ENCODE measurements around the gene CEP104. TPM values are rescaled to one million over a fixed set of nuclear protein-coding genes. Genes with fewer than 3 reads are reported as not detected.

The CEP104 gene
- total RNA-seq, 1 experiment from 2014 or later = 34.5 TPM

GRCh38 chr1:3831689-3832088 lies 25.3 kb downstream of the CEP104 start:
- Histone ChIP-seq H3K18ac (ENCODE audit: insufficient read length, low read depth, low read length) (no peak overlapping the region), H2AK5ac (ENCODE audit: insufficient read length, low read length) (no peak overlapping the region), H3K23me2 (ENCODE audit: insufficient read length, low read depth, low read length, poor library complexity, severe bottlenecking) (no peaks in the 10 kb centered on the region), H4K91ac (ENCODE audit: insufficient read length, low read depth, low read length) (no peak overlapping the region), H2BK5ac (ENCODE audit: insufficient read length, low read length) (no peak overlapping the region), H3K4me1 (ENCODE audit: insufficient read depth, low read length) (no peaks in the 10 kb centered on the region), H3K23ac (ENCODE audit: insufficient read length, low read depth, low read length) (no peak overlapping the region), H2BK12ac (ENCODE audit: insufficient read length, low read depth, low read length) (no peak overlapping the region), H2BK20ac (ENCODE audit: low read depth, low read length, poor library complexity, severe bottlenecking) (no peak overlapping the region), H4K20me1 (ENCODE audit: control insufficient read depth, insufficient read depth, insufficient read length) (no peaks in the 10 kb centered on the region), H3K9ac (ENCODE audit: extremely low read depth, insufficient read length, low read length) (no peak overlapping the region), H2BK15ac (ENCODE audit: low read depth, low read length) (no peak overlapping the region), H3K9me3 (ENCODE audit: control insufficient read depth, low read depth, low read length) (no peaks in the 10 kb centered on the region), H2BK120ac (ENCODE audit: low read depth, low read length, poor library complexity, severe bottlenecking) (no peak overlapping the region), H3K79me2 (ENCODE audit: insufficient read depth, low read length) (no peaks in the 10 kb centered on the region), H3T11ph (ENCODE audit: low read length) (no peak overlapping the region), H3K27ac (ENCODE audit: insufficient read length, low read depth, low read length) (no peak overlapping the region), H3K4ac (ENCODE audit: low read depth, low read length) (no peak overlapping the region), H3K14ac (ENCODE audit: insufficient read depth, low read length) (no peak overlapping the region), H3K79me1 (ENCODE audit: insufficient read depth, low read depth, low read length, poor library complexity, severe bottlenecking) (no peaks in the 10 kb centered on the region), H3K4me2 (ENCODE audit: insufficient read depth, insufficient read length, low read length) (no peak overlapping the region), H4K5ac (ENCODE audit: insufficient read length, low read depth, low read length) (no peak overlapping the region), H2AFZ (ENCODE audit: low read length) (no peak overlapping the region), H3K27me3 (ENCODE audit: insufficient read depth, low read length) (no peaks in the 10 kb centered on the region), H4K8ac (replicated peaks; ENCODE audit: insufficient read length, low read depth, low read length) (no peak overlapping the region), H3K56ac (ENCODE audit: insufficient read length, low read depth, low read length) (no peak overlapping the region)
- no peaks in the 10 kb centered on the region for H3K9me3 Mint-ChIP-seq
- no peaks in the 10 kb centered on the region for H3K27me3 Mint-ChIP-seq (ENCODE audit: low read depth)
- WGBS (ENCODE audit: extremely low coverage, insufficient read length, low lambda C conversion rate) = no CpG with 5 or more reads among the region's 6 CpGs
- H3K4me3 Mint-ChIP-seq = no peak overlapping the region
- TF ChIP-seq CTCF (conservative IDR thresholded peaks at IDR 0.05) = no peak
- no peak overlapping the region for H3K27ac Mint-ChIP-seq
- peaks cover 6 to 57% (median 34%) of the 10 kb centered on the region in 3 experiments for H3K36me3 Mint-ChIP-seq (ENCODE audit: insufficient read depth in 1 of 3, low read depth in 3 of 3)
- no peak for DNase-seq
- no peaks in the 10 kb centered on the region for H3K4me1 Mint-ChIP-seq

Data from H9 (cell line).